Naive thymus-derived CD4-positive, alpha-beta T cell (primary cell): ENCODE data around the gene CFAP99. TPM values are rescaled to one million over a fixed set of nuclear protein-coding genes. Genes with fewer than 3 reads are reported as not detected.

ENCODE experiments used
- ATAC-seq: fragments of 150-1000 bp; cut with Tn5 transposase; 2 replicates; pipeline ENCODE4 v1.10.0; 2021; ENCODE audit warnings: mild to moderate bottlenecking, moderate library complexity
- CTCF ChIA-PET: fragments of 350-600 bp; sonication (Branson Sonifier 250); formaldehyde crosslinking; loops from one replicate; lab custom pipeline; 2021; ENCODE audit warnings: antibody characterized with exemption; lab: Charles Lee
- POLR2A ChIA-PET: fragments of 350-600 bp; sonication (Branson Sonifier 250); formaldehyde crosslinking; loops from one replicate; lab custom pipeline; 2021; ENCODE audit warnings: antibody characterized with exemption, inconsistent platforms; lab: Charles Lee
- DNase-seq, 9 donors: peaks; one replicate each; pipeline versions ENCODE4 v3.0.0 to v3.0.0-alpha.2; 2020 to 2022; ENCODE audit warnings: mixed read lengths in 1 of 9
- H3K27ac ChIP-seq: one replicate; pipeline ENCODE4 v1.7.0; 2013; ENCODE audit warnings: mild to moderate bottlenecking, low read depth, low read length, moderate library complexity
- H3K27me3 ChIP-seq, 2 donors: one replicate each; pipeline ENCODE4 v1.7.0; 2013; ENCODE audit warnings: low read length in 2 of 2, mild to moderate bottlenecking in 2 of 2, moderate library complexity in 2 of 2; ENCODE audit not compliant: control insufficient read depth in 2 of 2, insufficient read depth in 2 of 2
- H3K36me3 ChIP-seq, 3 experiments: 1 replicate in 2 of 3; 2 replicates in 1 of 3; pipeline ENCODE4 v1.7.0; 2013; ENCODE audit warnings: low read length in 3 of 3, mild to moderate bottlenecking in 3 of 3, moderate library complexity in 1 of 3; ENCODE audit not compliant: insufficient read depth in 3 of 3, control insufficient read depth in 2 of 3
- H3K4me1 ChIP-seq, 2 donors: one replicate each; pipeline ENCODE4 v1.7.0; 2013; ENCODE audit warnings: low read length in 2 of 2, mild to moderate bottlenecking in 2 of 2, moderate library complexity in 1 of 2; ENCODE audit not compliant: control insufficient read depth in 2 of 2, insufficient read depth in 2 of 2
- H3K4me3 ChIP-seq: 2 replicates; pipeline ENCODE4 v1.7.0; 2013; ENCODE audit warnings: mild to moderate bottlenecking, low read length
- H3K9me3 ChIP-seq, 3 experiments: 1 replicate in 2 of 3; 2 replicates in 1 of 3; pipeline ENCODE4 v1.7.0; 2013; ENCODE audit warnings: low read length in 3 of 3; ENCODE audit not compliant: control insufficient read depth in 2 of 3
- H3K27ac Mint-ChIP-seq, 9 donors: one replicate each; pipeline ENCODE4 v1.8.0; 2020 to 2022; ENCODE audit warnings: mixed read lengths in 9 of 9, mild to moderate bottlenecking in 8 of 9, moderate library complexity in 5 of 9, inconsistent platforms in 2 of 9
- H3K27me3 Mint-ChIP-seq, 5 donors: one replicate each; pipeline ENCODE4 v1.8.0; 2021 to 2022; ENCODE audit warnings: mixed read lengths in 5 of 5, mild to moderate bottlenecking in 1 of 5
- H3K36me3 Mint-ChIP-seq, 5 donors: one replicate each; pipeline ENCODE4 v1.8.0; 2020 to 2022; ENCODE audit warnings: mixed read lengths in 5 of 5, mild to moderate bottlenecking in 3 of 5, inconsistent platforms in 1 of 5
- H3K4me1 Mint-ChIP-seq, 7 donors: one replicate each; pipeline ENCODE4 v1.8.0; 2020 to 2022; ENCODE audit warnings: mixed read lengths in 7 of 7, mild to moderate bottlenecking in 3 of 7, inconsistent platforms in 1 of 7
- H3K4me3 Mint-ChIP-seq, 10 donors: one replicate each; pipeline ENCODE4 v1.8.0; 2020 to 2022; ENCODE audit warnings: mild to moderate bottlenecking in 10 of 10, mixed read lengths in 10 of 10, moderate library complexity in 6 of 10, inconsistent platforms in 2 of 10
- H3K9me3 Mint-ChIP-seq, 11 donors: one replicate each; pipeline ENCODE4 v1.8.0; 2020 to 2022; ENCODE audit warnings: mixed read lengths in 11 of 11, mild to moderate bottlenecking in 4 of 11, inconsistent platforms in 1 of 11, moderate library complexity in 1 of 11
- intact Hi-C, 2 donors: fragments of 100-400 bp; cut with micrococcal nuclease; formaldehyde crosslinking; loops; one replicate each; pipeline ENCODE4 v1.15.1; 2023
- polyA plus RNA-seq, 2 donors: library from polyadenylated mRNA; unstranded; fragments of 300-500 nt; fragmentation: Illumina TruSeq; gene quantifications; one replicate each; pipeline ENCODE4 v1.2.3, GENCODE V29; 2021
- total RNA-seq, 6 experiments: library from RNA in 5 of 6; stranded (reverse) in 5 of 6; gene quantifications; 1 replicate in 5 of 6; 2 replicates in 1 of 6; pipeline ENCODE4 v1.2.3 and lab custom pipeline; 2021 to 2026

CFAP99 gene
- total and polyA plus RNA-seq, 7 experiments from 2014 or later, result 0.12 to 0.27 TPM; not detected in 5

DNA sequence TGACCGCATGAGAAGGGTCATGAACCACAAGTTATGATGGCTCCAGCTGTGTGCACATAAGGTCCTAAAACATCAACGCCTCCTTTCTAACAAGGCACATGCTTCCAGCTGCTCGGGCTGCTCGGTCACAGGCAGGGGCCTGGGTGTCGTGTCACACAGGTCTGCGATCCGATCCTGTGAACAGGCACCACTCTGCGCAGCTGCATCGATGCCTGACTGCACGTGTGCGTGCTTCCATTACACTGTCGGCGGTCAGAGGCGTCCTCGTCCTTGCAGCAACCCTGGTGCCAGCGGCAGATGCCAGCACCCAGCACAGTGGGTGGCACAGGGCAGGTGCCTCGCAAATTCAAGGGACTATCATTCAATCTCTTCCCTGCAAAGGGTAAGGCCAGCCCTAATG, 24.2 kb upstream of the CFAP99 start:
- peaks cover 0 to 3% (median 0%) of the 10 kb centered on the region in 5 donors for H3K36me3 Mint-ChIP-seq
- Histone ChIP-seq H3K36me3 (no peaks in the 10 kb centered on the region), H3K4me3 (no peak overlapping the region), H3K9me3 (no peaks in the 10 kb centered on the region), H3K4me1 (peaks cover 11 to 15% of the 10 kb centered on the region in 2 donors), H3K27me3 (no peaks in the 10 kb centered on the region), H3K27ac (no peak overlapping the region)
- H3K4me1 Mint-ChIP-seq, result peaks cover 19 to 45% (median 27%) of the 10 kb centered on the region in 7 donors
- ChIA-PET POLR2A (interaction anchor here (1.1 to 3.9 kb wide), 4 partner anchors 8 to 18 kb away, joined by 3 to 20 read pairs (median 3); no protein-coding TSS in a partner anchor), CTCF (interaction anchor here (1.3 kb wide), 1 partner anchor 37 kb away, joined by 3 read pairs; no protein-coding TSS in a partner anchor)
- DNase-seq, result no peak
- ATAC-seq, result no peak
- intact Hi-C loops, result no loop called here
- H3K4me3 Mint-ChIP-seq, result peak overlapping the region in 6 of 10 donors; percentile 7 to 86 (median 56)
- H3K27me3 Mint-ChIP-seq, result peaks cover 0 to 44% (median 0%) of the 10 kb centered on the region in 5 donors
- no peaks in the 10 kb centered on the region for H3K9me3 Mint-ChIP-seq
- no peak overlapping the region for H3K27ac Mint-ChIP-seq

DNA sequence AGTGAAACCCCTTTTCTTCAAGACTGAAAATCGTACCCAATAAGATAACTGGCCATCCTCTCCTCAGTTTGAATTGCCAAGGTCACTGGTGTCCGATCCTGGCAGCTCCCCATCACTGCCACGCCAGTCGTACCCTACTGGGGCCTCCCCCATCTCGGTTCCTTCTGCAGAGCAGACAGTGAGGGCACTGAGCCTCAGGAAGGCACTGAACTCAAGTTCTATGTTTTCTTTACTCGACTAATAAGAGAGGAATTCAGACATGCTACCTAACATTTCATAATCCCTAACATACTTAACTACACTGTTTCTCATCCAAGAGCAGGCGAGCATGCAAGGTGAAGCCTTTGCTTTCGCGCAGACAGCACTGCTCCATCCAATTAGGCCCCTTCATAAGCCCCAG, 23.7 kb upstream of the CFAP99 start:
- H3K4me3 Mint-ChIP-seq, result no peak overlapping the region
- peaks cover 0 to 3% (median 0%) of the 10 kb centered on the region in 5 donors for H3K36me3 Mint-ChIP-seq
- no peaks in the 10 kb centered on the region for H3K36me3 ChIP-seq
- H3K9me3 ChIP-seq, result no peaks in the 10 kb centered on the region
- no peaks in the 10 kb centered on the region for H3K9me3 Mint-ChIP-seq
- no peak overlapping the region for H3K4me3 ChIP-seq
- DNase-seq (no peak), ATAC-seq (no peak)
- H3K27ac ChIP-seq, result no peak overlapping the region
- peaks cover 11 to 15% of the 10 kb centered on the region in 2 donors for H3K4me1 ChIP-seq
- intact Hi-C loops, result no loop called here
- ChIA-PET CTCF (interaction anchor here (0.9 kb wide), 1 partner anchor 10 kb away, joined by 3 read pairs; no protein-coding TSS in a partner anchor), POLR2A (interaction anchor here (1.1 to 3.9 kb wide), 2 partner anchors 12 to 18 kb away, joined by 3 to 20 read pairs; no protein-coding TSS in a partner anchor)
- peaks cover 0 to 40% (median 0%) of the 10 kb centered on the region in 5 donors for H3K27me3 Mint-ChIP-seq
- H3K4me1 Mint-ChIP-seq, result peaks cover 19 to 45% (median 27%) of the 10 kb centered on the region in 7 donors
- H3K27me3 ChIP-seq, result no peaks in the 10 kb centered on the region
- H3K27ac Mint-ChIP-seq, result peak overlapping the region in 1 of 9 donors; percentile 42

DNA sequence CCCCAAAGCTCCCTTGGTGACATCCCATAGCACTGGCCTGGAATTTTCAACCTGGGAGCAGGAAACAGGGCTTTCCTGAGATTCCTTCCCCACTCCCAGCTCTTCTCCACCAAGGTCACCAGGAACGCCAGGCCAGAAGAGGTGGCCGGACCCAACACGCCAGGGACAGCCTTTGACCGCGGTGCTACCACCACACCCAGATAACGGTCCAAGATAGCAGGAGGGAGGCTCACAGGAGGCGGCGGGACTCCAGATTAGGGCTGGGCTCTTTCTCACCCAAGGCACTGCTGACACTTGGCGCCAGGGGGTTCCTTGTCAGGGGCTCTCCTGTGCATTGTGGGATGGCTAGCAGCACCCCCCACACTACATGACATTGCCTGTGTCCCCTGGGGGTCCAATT, 23.2 kb upstream of the CFAP99 start:
- intact Hi-C loops, result no loop called here
- H3K27ac ChIP-seq, result no peak overlapping the region
- Mint-ChIP-seq H3K9me3 (no peaks in the 10 kb centered on the region), H3K36me3 (peaks cover 0 to 3% (median 0%) of the 10 kb centered on the region in 5 donors), H3K4me1 (peaks cover 19 to 51% (median 27%) of the 10 kb centered on the region in 7 donors), H3K27me3 (peaks cover 0 to 36% (median 0%) of the 10 kb centered on the region in 5 donors), H3K4me3 (no peak overlapping the region), H3K27ac (peak overlapping the region in 1 of 9 donors; percentile 42)
- peaks cover 11 to 15% of the 10 kb centered on the region in 2 donors for H3K4me1 ChIP-seq
- no peaks in the 10 kb centered on the region for H3K9me3 ChIP-seq
- DNase-seq, result no peak
- H3K27me3 ChIP-seq, result no peaks in the 10 kb centered on the region
- ChIA-PET CTCF (interaction anchor here (0.9 kb wide), 1 partner anchor 10 kb away, joined by 3 read pairs; no protein-coding TSS in a partner anchor), POLR2A (interaction anchor here (1.1 to 3.9 kb wide), 2 partner anchors 11 to 17 kb away, joined by 3 to 20 read pairs; no protein-coding TSS in a partner anchor)
- H3K4me3 ChIP-seq, result no peak overlapping the region
- ATAC-seq, result no peak
- H3K36me3 ChIP-seq, result no peaks in the 10 kb centered on the region

GRCh38 chr4:2396781-2397368, 21.9 kb upstream of the CFAP99 start:
- Mint-ChIP-seq H3K36me3 (peaks cover 0 to 3% (median 0%) of the 10 kb centered on the region in 5 donors), H3K27me3 (peaks cover 0 to 26% (median 0%) of the 10 kb centered on the region in 5 donors), H3K27ac (no peak overlapping the region), H3K4me1 (peaks cover 22 to 51% (median 28%) of the 10 kb centered on the region in 7 donors), H3K9me3 (no peaks in the 10 kb centered on the region), H3K4me3 (no peak overlapping the region)
- POLR2A ChIA-PET, result no interaction called here
- H3K36me3 ChIP-seq, result no peaks in the 10 kb centered on the region
- H3K4me3 ChIP-seq, result no peak overlapping the region
- H3K27me3 ChIP-seq, result no peaks in the 10 kb centered on the region
- H3K4me1 ChIP-seq, result peaks cover 17 to 20% of the 10 kb centered on the region in 2 donors
- H3K9me3 ChIP-seq, result no peaks in the 10 kb centered on the region
- intact Hi-C loops, result no loop called here
- CTCF ChIA-PET, result interaction anchor here (1.2 kb wide), 1 partner anchor 19 kb away, joined by 3 read pairs; no protein-coding TSS in a partner anchor
- ATAC-seq (no peak), DNase-seq (peak in 1 of 9 donors; percentile 10)
- H3K27ac ChIP-seq, result no peak overlapping the region

- Histone ChIP-seq H3K36me3 (no peaks in the 10 kb centered on the region), H3K27me3 (no peaks in the 10 kb centered on the region), H3K9me3 (no peaks in the 10 kb centered on the region), H3K4me3 (no peak overlapping the region), H3K4me1 (peaks cover 22 to 27% of the 10 kb centered on the region in 2 donors), H3K27ac (no peak overlapping the region)
- DNase-seq (no peak), ATAC-seq (no peak)
- H3K27me3 Mint-ChIP-seq, result peaks cover 0 to 26% (median 0%) of the 10 kb centered on the region in 5 donors
- no peak overlapping the region for H3K4me3 Mint-ChIP-seq
- peaks cover 0 to 1% (median 0%) of the 10 kb centered on the region in 5 donors for H3K36me3 Mint-ChIP-seq
- intact Hi-C loops, result no loop called here
- no peak overlapping the region for H3K27ac Mint-ChIP-seq
- H3K9me3 Mint-ChIP-seq, result no peaks in the 10 kb centered on the region
- ChIA-PET POLR2A (no interaction called here), CTCF (interaction anchor here (1.0 kb wide), 1 partner anchor 116 kb away, joined by 3 read pairs; no protein-coding TSS in a partner anchor)
- peaks cover 28 to 53% (median 37%) of the 10 kb centered on the region in 7 donors for H3K4me1 Mint-ChIP-seq
Measured at GRCh38 chr4:2397596-2398379, 21.0 kb upstream of the CFAP99 start.

- POLR2A ChIA-PET, result interaction anchor here (4.2 kb wide), 1 partner anchor 13 kb away, joined by 27 read pairs; no protein-coding TSS in a partner anchor
- peaks cover 18 to 42% (median 27%) of the 10 kb centered on the region in 7 donors for H3K4me1 Mint-ChIP-seq
Measured at GRCh38 chr4:2399216-2399615, 19.5 kb upstream of the CFAP99 start.

More at GRCh38 chr4:2399216-2399615, 19.5 kb upstream of the CFAP99 start:
- peaks cover 0 to 1% (median 0%) of the 10 kb centered on the region in 5 donors for H3K36me3 Mint-ChIP-seq
- Histone ChIP-seq H3K27me3 (no peaks in the 10 kb centered on the region), H3K36me3 (no peaks in the 10 kb centered on the region), H3K9me3 (no peaks in the 10 kb centered on the region), H3K27ac (no peak overlapping the region), H3K4me1 (peaks cover 16 to 19% of the 10 kb centered on the region in 2 donors), H3K4me3 (no peak overlapping the region)
- ATAC-seq (no peak), DNase-seq (no peak)
- peaks cover 0 to 12% (median 0%) of the 10 kb centered on the region in 5 donors for H3K27me3 Mint-ChIP-seq
- H3K27ac Mint-ChIP-seq, result no peak overlapping the region
- intact Hi-C loops, result no loop called here
- CTCF ChIA-PET, result interaction anchor here (0.6 kb wide), 1 partner anchor 20 kb away, joined by 3 read pairs; the partner anchor contains the start of genes CFAP99 and ZFYVE28
- no peak overlapping the region for H3K4me3 Mint-ChIP-seq
- no peaks in the 10 kb centered on the region for H3K9me3 Mint-ChIP-seq
